HFFc6 (cell line): ENCODE measurements around the gene DLG2. TPM values are rescaled to one million over a fixed set of nuclear protein-coding genes. Genes with fewer than 3 reads are reported as not detected.

Experiments used
- DNase-seq: peaks from one replicate; pipeline ENCODE4 v3.0.0-alpha.2; 2018
- H3K27ac Mint-ChIP-seq: 2 replicates; pipeline ENCODE4 v1.8.0; 2020; ENCODE audit warnings: mild to moderate bottlenecking, mixed read lengths
- H3K27me3 Mint-ChIP-seq: 2 replicates; pipeline ENCODE4 v1.8.0; 2021; ENCODE audit warnings: mild to moderate bottlenecking, moderate library complexity, mixed read lengths; ENCODE audit not compliant: insufficient read depth
- H3K36me3 Mint-ChIP-seq: 2 replicates; pipeline ENCODE4 v1.8.0; 2021; ENCODE audit warnings: low read depth, mixed read lengths
- H3K4me1 Mint-ChIP-seq: 2 replicates; pipeline ENCODE4 v1.8.0; 2020; ENCODE audit warnings: low read depth, mixed read lengths
- H3K4me3 Mint-ChIP-seq: 2 replicates; pipeline ENCODE4 v1.8.0; 2020; ENCODE audit warnings: mild to moderate bottlenecking, moderate library complexity, mixed read lengths
- H3K9me3 Mint-ChIP-seq: 2 replicates; pipeline ENCODE4 v1.8.0; 2020; ENCODE audit warnings: mild to moderate bottlenecking, mixed read lengths
- total RNA-seq, 6 experiments: library from RNA; stranded (reverse); fragmentation: NEBNext Ultra II Directional; extraction: Animal tissue kit (Norgen Biotek cat#: 25700); gene quantifications; 2 replicates in 1 of 6; 3 replicates in 5 of 6; pipeline ENCODE4 v1.2.3, GENCODE V29; 2021
- TF ChIP-seq, protein P1 (sequence below): fragments of 200-600 bp; sonication (generic); IDR thresholded peaks from 2 replicates; pipeline ENCODE4 v1.5.0; 2021; ENCODE audit warnings: antibody characterized with exemption, mild to moderate bottlenecking

The DLG2 gene
- total RNA-seq, 6 experiments from 2014 or later, result 0.39 to 1.00 (median 0.80) TPM; not detected in 1

DNA sequence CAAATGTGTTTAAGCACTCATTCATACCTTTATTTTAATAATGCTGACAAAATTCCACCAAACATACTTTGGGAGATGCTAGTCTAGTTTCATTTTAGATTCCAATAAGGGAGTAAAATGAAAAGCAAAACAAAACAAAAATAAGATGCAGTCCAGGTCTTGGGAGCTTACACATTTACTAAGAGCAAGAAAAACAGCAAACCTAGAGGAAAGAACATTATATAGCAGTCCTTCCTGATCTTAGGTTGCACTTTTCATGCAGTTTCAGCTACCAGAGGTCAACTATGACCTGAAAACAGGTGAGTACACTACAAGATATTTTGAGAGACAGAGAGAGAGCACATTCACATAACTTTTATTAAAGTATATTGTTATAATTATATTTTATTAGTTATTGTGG is 1100.9 kb downstream of the DLG2 start:
- no peak for DNase-seq
- TF ChIP-seq, protein P1, sequence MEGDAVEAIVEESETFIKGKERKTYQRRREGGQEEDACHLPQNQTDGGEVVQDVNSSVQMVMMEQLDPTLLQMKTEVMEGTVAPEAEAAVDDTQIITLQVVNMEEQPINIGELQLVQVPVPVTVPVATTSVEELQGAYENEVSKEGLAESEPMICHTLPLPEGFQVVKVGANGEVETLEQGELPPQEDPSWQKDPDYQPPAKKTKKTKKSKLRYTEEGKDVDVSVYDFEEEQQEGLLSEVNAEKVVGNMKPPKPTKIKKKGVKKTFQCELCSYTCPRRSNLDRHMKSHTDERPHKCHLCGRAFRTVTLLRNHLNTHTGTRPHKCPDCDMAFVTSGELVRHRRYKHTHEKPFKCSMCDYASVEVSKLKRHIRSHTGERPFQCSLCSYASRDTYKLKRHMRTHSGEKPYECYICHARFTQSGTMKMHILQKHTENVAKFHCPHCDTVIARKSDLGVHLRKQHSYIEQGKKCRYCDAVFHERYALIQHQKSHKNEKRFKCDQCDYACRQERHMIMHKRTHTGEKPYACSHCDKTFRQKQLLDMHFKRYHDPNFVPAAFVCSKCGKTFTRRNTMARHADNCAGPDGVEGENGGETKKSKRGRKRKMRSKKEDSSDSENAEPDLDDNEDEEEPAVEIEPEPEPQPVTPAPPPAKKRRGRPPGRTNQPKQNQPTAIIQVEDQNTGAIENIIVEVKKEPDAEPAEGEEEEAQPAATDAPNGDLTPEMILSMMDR, result no peak
- Mint-ChIP-seq H3K36me3 (no peaks in the 10 kb centered on the region), H3K4me3 (no peak overlapping the region), H3K4me1 (no peaks in the 10 kb centered on the region), H3K9me3 (0 out of 2 replicates have a peak, but pooled peaks cover 5% of the 10 kb centered on the region), H3K27me3 (no peaks in the 10 kb centered on the region), H3K27ac (no peak overlapping the region)

DNA sequence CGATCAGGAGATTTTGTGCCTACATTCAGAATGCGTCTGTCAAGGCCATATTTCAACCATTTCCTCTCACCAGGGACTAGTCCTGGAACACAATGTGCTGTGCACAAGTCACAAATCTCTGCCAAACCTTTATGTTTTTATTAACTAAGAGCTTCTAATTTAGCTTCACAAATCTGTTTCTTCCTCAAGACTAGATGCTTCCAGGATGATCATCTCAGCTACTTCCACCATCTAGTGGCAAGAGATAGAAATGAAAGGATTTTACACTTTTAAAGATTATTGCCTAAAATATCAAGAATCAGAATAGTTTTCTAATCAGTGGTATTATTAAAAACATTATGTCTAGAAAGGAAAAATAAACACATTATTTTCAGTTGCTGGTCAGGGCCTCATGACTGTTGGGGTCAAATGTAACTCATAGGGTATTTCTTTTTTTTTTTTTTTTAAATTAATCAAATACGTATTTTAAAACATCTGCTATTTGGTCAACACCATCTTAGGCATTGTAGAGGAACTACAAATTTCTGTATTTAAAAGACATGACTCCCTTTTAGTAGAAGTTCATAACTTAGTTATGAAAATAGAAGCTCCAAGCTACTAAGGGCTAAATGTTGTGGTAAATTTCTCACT is 1102.6 kb downstream of the DLG2 start:
- Mint-ChIP-seq H3K36me3 (no peaks in the 10 kb centered on the region), H3K9me3 (no peaks in the 10 kb centered on the region), H3K27me3 (no peaks in the 10 kb centered on the region), H3K4me3 (no peak overlapping the region), H3K27ac (no peak overlapping the region), H3K4me1 (no peaks in the 10 kb centered on the region)
- TF ChIP-seq, protein P1, result peak; percentile 69
- DNase-seq, result peak; percentile 4

DNA sequence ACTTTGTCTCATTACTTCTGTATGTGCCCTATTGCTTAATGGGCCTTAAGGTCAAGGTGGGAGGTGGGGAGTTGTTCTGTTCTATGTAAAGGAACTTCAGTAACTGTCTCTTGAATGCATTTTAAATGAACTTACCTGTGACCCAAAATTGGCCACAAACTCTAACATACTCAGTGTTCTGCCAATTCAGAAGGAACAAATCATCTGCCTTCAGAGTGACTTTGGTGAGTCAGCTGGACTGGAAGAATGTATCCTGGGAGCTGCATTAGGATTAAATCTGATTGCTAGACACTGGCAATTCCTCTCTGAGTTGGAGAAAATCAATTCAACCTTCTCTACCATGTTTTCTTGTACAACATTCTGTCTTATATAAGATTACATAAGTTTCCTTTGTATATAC is 1104.8 kb downstream of the DLG2 start:
- Mint-ChIP-seq H3K4me1 (no peaks in the 10 kb centered on the region), H3K36me3 (no peaks in the 10 kb centered on the region), H3K9me3 (peaks cover 3% of the 10 kb centered on the region; the same call in 1 of the 2 replicates), H3K27me3 (no peaks in the 10 kb centered on the region), H3K4me3 (no peak overlapping the region), H3K27ac (no peak overlapping the region)
- TF ChIP-seq, protein P1, result no peak
- DNase-seq, result no peak

DNA sequence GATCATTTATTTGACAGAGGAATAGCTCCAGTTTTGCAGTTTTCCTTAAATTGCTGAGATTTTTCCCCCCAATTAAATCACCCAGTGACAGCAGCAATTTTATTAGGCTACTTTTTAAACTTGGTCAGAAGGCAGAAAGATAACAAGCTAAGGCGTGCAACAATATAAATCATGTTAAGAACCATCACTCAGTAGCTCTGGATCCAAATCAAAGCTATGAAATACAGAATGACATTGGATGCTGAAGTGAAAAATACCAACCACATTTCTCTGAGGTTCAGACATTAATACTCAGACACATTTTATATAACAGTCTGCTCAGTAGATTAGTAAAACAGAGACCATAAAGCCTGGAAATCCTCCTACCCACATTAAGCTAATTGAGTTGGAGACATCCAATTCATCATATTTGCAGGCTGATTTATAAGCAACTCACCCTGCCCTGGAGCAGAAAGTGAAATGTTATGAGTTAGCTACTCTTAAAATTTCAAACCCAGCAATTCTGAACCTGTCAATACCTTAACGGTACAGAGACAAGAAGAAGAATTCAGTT is 1108.4 kb downstream of the DLG2 start:
- H3K9me3 Mint-ChIP-seq, result peaks cover 3% of the 10 kb centered on the region
- TF ChIP-seq, protein P1, result no peak
- no peak for DNase-seq
- no peaks in the 10 kb centered on the region for H3K36me3 Mint-ChIP-seq
- H3K27me3 Mint-ChIP-seq, result no peaks in the 10 kb centered on the region
- no peaks in the 10 kb centered on the region for H3K4me1 Mint-ChIP-seq
- no peak overlapping the region for H3K27ac Mint-ChIP-seq
- no peak overlapping the region for H3K4me3 Mint-ChIP-seq

DNA sequence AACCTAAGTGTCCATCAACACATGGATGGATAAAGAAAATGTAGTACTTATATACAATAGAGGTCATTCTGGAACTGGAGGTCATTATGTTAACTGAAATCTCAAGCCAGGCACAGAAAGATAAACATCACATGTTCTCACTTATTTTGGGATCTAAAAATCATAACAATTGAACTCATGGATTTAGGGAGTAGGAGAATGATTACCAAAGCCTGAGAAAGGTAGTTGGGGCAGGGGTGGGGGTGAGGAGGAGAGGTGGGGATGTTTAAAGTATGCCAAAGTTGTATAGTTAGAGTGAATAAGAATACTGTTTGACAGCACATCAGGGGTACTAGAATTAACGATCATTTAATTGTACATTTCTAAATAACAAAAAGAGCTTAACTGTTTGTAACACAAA is 1112.7 kb downstream of the DLG2 start:
- Mint-ChIP-seq H3K4me3 (no peak overlapping the region), H3K27me3 (no peaks in the 10 kb centered on the region), H3K36me3 (no peaks in the 10 kb centered on the region)

More for the DNA sequence above, 1112.7 kb downstream of the DLG2 start:
- peaks cover 12% of the 10 kb centered on the region for H3K9me3 Mint-ChIP-seq
- no peak overlapping the region for H3K27ac Mint-ChIP-seq
- TF ChIP-seq, protein P1, result no peak
- H3K4me1 Mint-ChIP-seq, result no peaks in the 10 kb centered on the region
- no peak for DNase-seq
